Renal cortex interstitium (tissue), 15 donors: ENCODE data around the gene C4orf17. TPM values are rescaled to one million over a fixed set of nuclear protein-coding genes. Genes with fewer than 3 reads are reported as not detected.
"Not testable (repeated sequence)": the region's sequence is repeated elsewhere in the genome, so short reads cannot be mapped to it uniquely, and the experiment has no call there.

Source experiments
- DNase-seq, 11 donors: peaks; one replicate each; pipeline ENCODE4 v3.0.0-alpha.2; 2013; ENCODE audit warnings: low read depth in 9 of 11, low spot score in 4 of 11; ENCODE audit errors: extremely low read depth in 1 of 11
- long read RNA-seq, 16 experiments: transcript quantifications; one replicate each; lab custom pipeline, GENCODE V29; 2026
- polyA plus RNA-seq, 3 donors: library from polyadenylated mRNA; unstranded; fragments of 120-200 nt; gene quantifications; one replicate each; pipeline ENCODE4 v1.2.1, GENCODE V29; 2013; ENCODE audit not compliant: insufficient read length in 3 of 3

The C4orf17 gene
- under 1 TPM; 0.09 to 0.40 (median 0.27) TPM for polyA plus RNA-seq
- long read RNA-seq, donor 1 = 0 reads
- long read RNA-seq, donor 2 = 0 reads
- long read RNA-seq, donor 3 = 0 reads
- long read RNA-seq, donor 4 = 0 reads
- long read RNA-seq, donor 5 = 0 reads
- long read RNA-seq, donor 6 = 0 reads
- long read RNA-seq, donor 7 = 0 reads
- long read RNA-seq, donor 8 = 0 reads
- long read RNA-seq, donor 9 = 0 reads
- long read RNA-seq, donor 10 = 0 reads
- long read RNA-seq, donor 11 = 0 reads
- long read RNA-seq, donor 12 = 0 reads
- long read RNA-seq, donor 13 = 0 reads
- long read RNA-seq, donor 14, partial matches to known transcripts = 10 of 10 reads
- long read RNA-seq, donor 14, other reads (novel, unspliced or antisense) = 0 of 10 reads
- long read RNA-seq, donor 15 = 0 reads
- long read RNA-seq, donor 16, partial matches to known transcripts = 9 of 14 reads
- long read RNA-seq, donor 16, other reads (novel, unspliced or antisense) = 5 of 14 reads

- DNase-seq = no peak
These were observed at the start of gene C4orf17 for GRCh38 chr4:99510721-99511120. TSS of gene C4orf17 (plus strand) at chr4:99511021. CDS start at chr4:99513082, 2,061 bp downstream.

- DNase-seq = no peak
These were observed 49.0 kb upstream of the C4orf17 start for GRCh38 chr4:99461623-99462401.

GRCh38 chr4:99462875-99463464, 47.9 kb upstream of the C4orf17 start:
- peak; percentile 33 to 73 (median 49) for DNase-seq

GRCh38 chr4:99463566-99463965, 47.3 kb upstream of the C4orf17 start:
- DNase-seq = no peak

- no peak for DNase-seq
These were observed 42.9 kb upstream of the C4orf17 start for GRCh38 chr4:99467887-99468286.

- DNase-seq = no peak
These were observed 41.9 kb upstream of the C4orf17 start for GRCh38 chr4:99468889-99469288.

GRCh38 chr4:99471349-99471748, 39.5 kb upstream of the C4orf17 start:
- DNase-seq = no peak

- DNase-seq = no peak
These were observed 38.9 kb upstream of the C4orf17 start for GRCh38 chr4:99471896-99472295.

GRCh38 chr4:99473131-99473530, 37.7 kb upstream of the C4orf17 start:
- DNase-seq = no peak

- DNase-seq = no peak
These were observed 27.2 kb upstream of the C4orf17 start for GRCh38 chr4:99483636-99484035.

GRCh38 chr4:99485212-99485611, 25.6 kb upstream of the C4orf17 start:
- DNase-seq = no peak

GRCh38 chr4:99486648-99487047, 24.2 kb upstream of the C4orf17 start:
- not testable (repeated sequence) for DNase-seq

GRCh38 chr4:99490286-99490685, 20.5 kb upstream of the C4orf17 start:
- DNase-seq = no peak

- no peak for DNase-seq
These were observed 5.9 kb upstream of the C4orf17 start for GRCh38 chr4:99504804-99505502.

- DNase-seq = no peak
These were observed 4.0 kb upstream of the C4orf17 start for GRCh38 chr4:99506781-99507180.

- DNase-seq = no peak
These were observed 3.5 kb upstream of the C4orf17 start for GRCh38 chr4:99507349-99507748.

GRCh38 chr4:99507762-99508161, 3.1 kb upstream of the C4orf17 start:
- DNase-seq = no peak

- no peak for DNase-seq
These were observed 7.9 kb downstream of the C4orf17 start for GRCh38 chr4:99518601-99519295.

GRCh38 chr4:99529228-99529627, 18.4 kb downstream of the C4orf17 start:
- peak in 4 of 11 donors; percentile 5 to 19 (median 10) for DNase-seq
